ENCODE data around the gene HOXB4.

HOXB4 gene

DNA sequence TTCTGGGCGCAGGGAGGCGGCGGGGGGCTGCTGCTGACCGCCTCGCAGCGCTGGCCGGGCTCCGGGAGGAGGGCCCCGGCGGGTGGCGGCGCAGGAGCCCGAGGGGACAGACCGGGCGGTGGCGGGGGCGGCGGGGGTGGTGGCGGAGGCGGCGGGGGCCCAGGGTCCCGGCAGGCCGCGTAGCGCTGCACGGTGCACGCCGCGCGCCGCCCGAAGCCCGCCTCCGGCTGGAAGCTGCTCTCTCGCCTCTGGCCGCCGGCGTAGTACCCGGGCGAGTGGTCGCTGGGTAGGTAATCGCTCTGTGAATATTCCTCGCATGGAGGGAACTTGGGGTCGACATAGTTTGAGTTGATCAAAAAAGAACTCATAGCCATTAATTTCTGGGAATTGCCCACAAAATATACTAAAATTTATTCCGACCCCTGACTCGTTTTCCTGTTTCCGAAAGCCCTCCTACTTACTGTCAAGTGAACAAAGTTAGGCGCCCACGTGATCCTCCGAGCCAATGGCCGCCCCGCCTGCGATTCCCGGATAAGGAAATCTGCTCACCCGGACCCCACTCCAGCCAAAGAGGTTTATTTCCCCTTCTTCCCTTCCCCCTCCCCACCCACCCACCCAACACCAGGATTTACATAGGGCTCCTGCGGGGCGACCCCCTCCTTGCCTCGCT lies at the start of gene HOXB4:
Gene HOXB4 (minus strand): TSS at position 405 of the 670 bp plus-strand sequence. CDS start 31 bp downstream, at position 374.
- peak; percentile 73 for DNase-seq

DNA sequence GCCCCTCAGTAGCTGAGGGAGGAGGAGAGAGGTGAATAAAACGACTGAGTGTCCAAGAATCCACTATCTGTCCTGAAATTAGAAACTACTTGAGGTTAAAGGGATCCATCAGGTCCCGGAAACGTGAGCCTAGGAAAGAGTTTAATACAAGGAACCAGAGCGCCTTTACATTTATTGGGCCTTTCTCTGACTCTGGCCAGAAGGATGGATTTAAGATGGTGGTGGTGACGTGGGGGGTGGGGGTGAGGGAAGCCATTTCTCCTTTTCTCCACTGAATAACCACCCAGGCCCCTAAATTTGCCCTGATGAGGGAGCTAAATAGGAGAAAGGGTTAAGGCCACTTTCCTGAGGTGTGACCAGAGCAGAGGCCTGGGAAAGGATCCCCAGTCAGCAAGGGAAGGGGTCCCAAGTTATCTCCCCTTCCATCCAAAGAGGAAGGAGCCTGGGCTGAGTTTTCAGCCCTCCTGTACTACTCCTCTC lies 49.0 kb upstream of the HOXB4 start:
- no peak for DNase-seq

GRCh38 chr17:48626245-48627117 lies 48.3 kb upstream of the HOXB4 start, which contains the start of gene HOXB9:
TSS of gene HOXB9 (minus strand) at chr17:48626358. CDS start at chr17:48626269, 89 bp downstream.
- DNase-seq: no peak

- no peak for DNase-seq
Observed at GRCh38 chr17:48625495-48626244, 47.5 kb upstream of the HOXB4 start.

DNA sequence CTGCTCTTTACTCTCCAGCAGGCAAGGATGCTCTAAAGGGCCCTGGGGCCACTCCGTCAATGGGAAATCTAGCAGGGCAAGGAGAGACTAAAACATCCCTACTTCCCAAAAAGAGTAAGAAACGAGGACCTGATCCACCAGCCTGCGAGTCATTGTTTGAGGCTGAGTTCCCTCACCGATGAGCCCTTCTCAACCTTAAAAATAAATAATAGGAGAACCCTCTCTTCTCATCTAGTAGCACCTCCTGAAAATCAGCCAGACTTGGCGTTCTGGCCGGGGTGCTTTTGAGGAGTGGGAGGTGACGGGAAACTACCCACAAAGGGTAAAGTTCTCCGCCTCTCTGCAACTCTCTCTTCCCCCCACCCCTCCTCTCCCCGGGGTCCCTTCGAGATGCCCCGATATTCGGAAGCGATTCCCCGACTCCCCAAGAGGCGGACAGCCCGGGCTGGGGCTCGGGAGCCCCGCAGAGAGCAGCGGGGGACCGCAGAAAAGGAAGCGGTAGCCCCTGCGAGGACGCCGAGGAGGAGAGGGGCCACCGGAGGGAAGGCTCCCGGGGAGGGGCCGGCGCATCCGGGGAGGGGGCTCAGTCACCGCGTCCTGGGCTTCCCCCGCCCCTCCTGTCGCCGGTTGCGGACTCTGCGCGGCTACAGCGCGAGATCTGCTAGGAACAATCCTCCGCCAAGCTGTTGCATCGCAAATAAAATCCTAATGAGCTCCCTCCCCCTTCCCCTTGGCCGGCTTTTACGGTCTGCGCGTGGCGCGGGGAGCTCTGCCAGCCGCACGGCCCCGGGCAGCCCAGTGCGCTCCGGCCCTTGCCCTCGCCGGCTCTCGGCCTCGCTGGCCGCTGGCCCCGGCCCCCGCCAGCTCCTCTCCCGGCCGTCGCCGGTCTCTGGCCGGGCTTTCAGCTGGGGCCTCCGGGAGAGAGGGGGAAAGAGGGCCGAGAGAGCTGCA lies 46.7 kb upstream of the HOXB4 start:
- DNase-seq: no peak

DNA sequence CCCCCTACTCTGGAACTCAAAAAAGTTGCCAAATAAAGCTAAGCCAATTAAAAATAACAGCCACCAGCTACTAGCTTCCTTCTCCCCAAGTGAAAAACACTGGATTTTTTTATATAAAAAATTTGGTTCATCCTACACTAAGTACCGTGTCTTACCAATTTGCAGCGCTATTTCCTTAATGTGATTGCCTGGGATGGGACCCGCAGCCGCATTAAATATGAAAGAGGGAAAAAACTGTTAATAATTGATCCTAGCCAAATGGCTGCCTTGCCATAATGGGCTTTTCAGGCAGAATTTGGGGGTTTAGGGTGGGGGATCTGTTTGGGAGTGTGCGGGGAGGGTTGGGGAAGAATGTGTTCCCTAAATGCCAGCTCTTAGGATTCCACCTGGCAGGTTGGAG lies 46.0 kb upstream of the HOXB4 start:
- no peak for DNase-seq

GRCh38 chr17:48623583-48623982 lies 45.4 kb upstream of the HOXB4 start:
- no peak for DNase-seq

GRCh38 chr17:48622857-48623256 lies 44.7 kb upstream of the HOXB4 start:
- no peak for DNase-seq

- no peak for DNase-seq
Observed at GRCh38 chr17:48621410-48622392, 43.6 kb upstream of the HOXB4 start.

- no peak for DNase-seq
Observed at GRCh38 chr17:48620461-48621139, 42.5 kb upstream of the HOXB4 start.

- no peak for DNase-seq
Observed at GRCh38 chr17:48619826-48620449, 41.8 kb upstream of the HOXB4 start.

GRCh38 chr17:48618256-48618896 lies 40.2 kb upstream of the HOXB4 start:
- DNase-seq: peak; percentile 61

- DNase-seq: no peak
Observed at GRCh38 chr17:48617471-48618255, 39.5 kb upstream of the HOXB4 start.

- DNase-seq: no peak
Observed at GRCh38 chr17:48616717-48617470, 38.7 kb upstream of the HOXB4 start.

- no peak for DNase-seq
Observed at GRCh38 chr17:48615963-48616716, 38.0 kb upstream of the HOXB4 start.

All from NK-92 treated with Interleukin-12 subunit alpha and Interleukin-12 subunit beta, amount 100 ng/mL, for 24 hours (cell line).